Sigmoid colon (tissue), 4 donors: ENCODE results near the gene ZSCAN22.

Source experiments
- CTCF ChIP-seq, 4 experiments: fragments of 450-650 bp in 3 of 4; fragments of 200-600 bp in 1 of 4; IDR thresholded peaks; one replicate each; pipeline ENCODE4 v1.5.1; 2016 to 2019; ENCODE audit warnings: antibody characterized with exemption in 4 of 4, mild to moderate bottlenecking in 3 of 4, moderate library complexity in 2 of 4
- EP300 ChIP-seq, 4 donors: sonication (generic); formaldehyde crosslinking; IDR thresholded peaks; one replicate each; pipeline ENCODE4 v1.6.1; 2017; ENCODE audit warnings: antibody characterized with exemption in 4 of 4
- POLR2A ChIP-seq, 2 donors: fragments of 450-650 bp; IDR thresholded peaks; one replicate each; pipeline ENCODE4 v1.6.1; 2016; ENCODE audit warnings: antibody characterized with exemption in 2 of 2, mild to moderate bottlenecking in 2 of 2, moderate library complexity in 2 of 2
- POLR2AphosphoS5 ChIP-seq, 4 donors: sonication (generic); formaldehyde crosslinking; IDR thresholded peaks; one replicate each; pipeline ENCODE4 v1.6.1; 2017; ENCODE audit warnings: antibody characterized with exemption in 4 of 4

GRCh38 chr19:58356766-58357480 lies 30.1 kb downstream of the ZSCAN22 start:
- TF ChIP-seq CTCF (IDR thresholded peaks at IDR 0.05), result no peak
- TF ChIP-seq POLR2A (IDR thresholded peaks at IDR 0.05), result no peak
- no peak for TF ChIP-seq POLR2AphosphoS5 (IDR thresholded peaks at IDR 0.05)
- no peak for TF ChIP-seq EP300 (IDR thresholded peaks at IDR 0.05)
